NCI-H446 treated with DMSO at 0.1 percent for 48 hours (cell line): Measurements from ENCODE around the gene SIX6.

ENCODE experiments used
- DNase-seq: peaks from one replicate; lab custom pipeline; 2025; lab: John Stamatoyannopoulos, UW

SIX6 gene

GRCh38 chr14:60514378-60514740 is 5.4 kb downstream of the SIX6 start:
- DNase-seq, result no peak

- no peak for DNase-seq
Measured at GRCh38 chr14:60514741-60515491, 6.0 kb downstream of the SIX6 start.

GRCh38 chr14:60515511-60516289 is 6.8 kb downstream of the SIX6 start:
- no peak for DNase-seq

- no peak for DNase-seq
Measured at GRCh38 chr14:60532442-60532841, 23.5 kb downstream of the SIX6 start.

GRCh38 chr14:60537663-60538062 is 28.7 kb downstream of the SIX6 start:
- DNase-seq, result no peak

- no peak for DNase-seq
Measured at GRCh38 chr14:60544659-60545058, 35.7 kb downstream of the SIX6 start.

GRCh38 chr14:60553808-60554207 is 44.9 kb downstream of the SIX6 start:
- no peak for DNase-seq

- no peak for DNase-seq
Measured at GRCh38 chr14:60561845-60562746, 53.1 kb downstream of the SIX6 start.
